Fibroblast of peridontal ligament (primary cell): Measurements from ENCODE around the gene DHX16.
A peak's percentile ranks its signal among the peaks of the same experiment; 100 is the strongest.

Experiments
- DNase-seq: peaks from one replicate; pipeline ENCODE4 v3.0.0-alpha.2; 2010; ENCODE audit errors: extremely low read depth

The DHX16 gene

GRCh38 chr6:30626484-30627366, 46.1 kb downstream of the DHX16 start, which contains the start of gene ATAT1:
TSS of gene ATAT1 (plus strand) at chr6:30626874.
- DNase-seq: peak; percentile 63

GRCh38 chr6:30625511-30625910, 47.3 kb downstream of the DHX16 start:
- DNase-seq: no peak

- DNase-seq: no peak
These were observed 53.2 kb downstream of the DHX16 start for GRCh38 chr6:30619561-30619960.

- DNase-seq: peak; percentile 41
These were observed 54.5 kb downstream of the DHX16 start for GRCh38 chr6:30618270-30618797.

- peak; percentile 99 for DNase-seq
These were observed 55.1 kb downstream of the DHX16 start, which contains the start of gene MRPS18B for GRCh38 chr6:30617565-30618269. TSS of gene MRPS18B (plus strand) at chr6:30617840. CDS start at chr6:30617866, 26 bp downstream.

GRCh38 chr6:30616811-30617564, 55.8 kb downstream of the DHX16 start, which contains the start of gene PPP1R10:
TSS of gene PPP1R10 (minus strand) at chr6:30617243. CDS start at chr6:30609944, 7,299 bp downstream.
- DNase-seq: peak; percentile 100

- DNase-seq: peak; percentile 48
These were observed 56.6 kb downstream of the DHX16 start for GRCh38 chr6:30615958-30616810.

GRCh38 chr6:30615219-30615957, 57.4 kb downstream of the DHX16 start:
- peak; percentile 91 for DNase-seq

- peak; percentile 99 for DNase-seq
These were observed 58.0 kb downstream of the DHX16 start for GRCh38 chr6:30614843-30615218.

GRCh38 chr6:30614044-30614842, 58.6 kb downstream of the DHX16 start:
- DNase-seq: no peak

- peak; percentile 22 for DNase-seq
These were observed 59.4 kb downstream of the DHX16 start for GRCh38 chr6:30613251-30614043.

- peak; percentile 69 for DNase-seq
These were observed 60.0 kb downstream of the DHX16 start for GRCh38 chr6:30612687-30613248.

GRCh38 chr6:30612213-30612612, 60.6 kb downstream of the DHX16 start:
- DNase-seq: peak; percentile 64

GRCh38 chr6:30611856-30612194, 61.0 kb downstream of the DHX16 start:
- DNase-seq: no peak

GRCh38 chr6:30611150-30611855, 61.5 kb downstream of the DHX16 start:
- no peak for DNase-seq

- DNase-seq: no peak
These were observed 62.7 kb downstream of the DHX16 start for GRCh38 chr6:30610065-30610464.

GRCh38 chr6:30603961-30604360, 68.8 kb downstream of the DHX16 start:
- no peak for DNase-seq
